GM19324 (cell line): ENCODE data around the gene SELENOM.

Experiments
- ATAC-seq: cut with Tn5 transposase; IDR thresholded peaks from one replicate; pipeline ENCODE4 v1.9.1; 2021; ENCODE audit warnings: mild to moderate bottlenecking, moderate library complexity; ENCODE audit not compliant: unreplicated experiment, low FRiP score

Gene SELENOM

GRCh38 chr22:31093086-31093850 is 14.1 kb downstream of the SELENOM start:
- no peak for ATAC-seq

- no peak for ATAC-seq
These were observed 15.2 kb downstream of the SELENOM start for GRCh38 chr22:31092161-31092560.

GRCh38 chr22:31091106-31091975 is 16.0 kb downstream of the SELENOM start:
- no peak for ATAC-seq

DNA sequence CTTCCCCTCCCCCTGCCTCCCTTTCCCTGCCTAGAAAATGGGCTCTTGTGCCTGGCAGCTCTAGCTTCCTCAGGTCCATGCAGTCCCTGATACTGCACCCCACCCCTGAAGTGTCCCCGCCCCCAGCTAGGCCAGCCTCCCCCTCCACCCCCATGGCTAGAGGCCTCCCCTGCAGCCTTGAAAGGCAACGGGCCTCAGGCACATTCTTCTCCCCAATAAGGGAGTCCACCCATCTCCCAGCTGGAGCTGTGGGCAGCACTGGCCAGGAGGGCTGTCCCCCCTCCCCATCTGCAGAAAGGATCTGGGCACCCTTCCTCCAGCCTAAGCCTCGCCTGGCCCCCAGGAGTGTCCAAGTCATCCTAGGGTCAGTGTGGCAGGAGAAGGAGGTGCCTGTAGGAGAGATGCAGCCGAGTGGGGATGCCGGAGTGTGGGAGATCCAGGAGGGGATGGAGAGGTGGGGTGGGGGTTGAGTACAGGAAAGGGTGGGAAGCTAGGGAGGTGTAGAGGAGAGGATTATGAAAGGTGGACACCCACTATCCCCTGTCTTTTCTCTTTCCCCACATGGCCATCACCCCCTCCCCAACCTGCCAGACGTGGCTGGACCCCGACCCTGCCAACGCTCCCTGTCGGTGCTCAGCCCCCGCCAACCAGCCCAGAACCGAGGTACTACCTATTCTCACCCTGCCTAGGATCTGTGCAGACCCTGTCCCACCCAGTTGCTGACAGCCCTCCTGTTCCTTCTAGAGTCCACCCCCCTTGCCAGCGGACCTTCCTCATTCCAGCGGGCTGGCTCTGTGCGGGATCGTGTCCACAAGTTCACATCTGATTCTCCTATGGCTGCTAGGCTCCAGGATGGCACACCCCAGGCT is 16.9 kb downstream of the SELENOM start:
- no peak for ATAC-seq

DNA sequence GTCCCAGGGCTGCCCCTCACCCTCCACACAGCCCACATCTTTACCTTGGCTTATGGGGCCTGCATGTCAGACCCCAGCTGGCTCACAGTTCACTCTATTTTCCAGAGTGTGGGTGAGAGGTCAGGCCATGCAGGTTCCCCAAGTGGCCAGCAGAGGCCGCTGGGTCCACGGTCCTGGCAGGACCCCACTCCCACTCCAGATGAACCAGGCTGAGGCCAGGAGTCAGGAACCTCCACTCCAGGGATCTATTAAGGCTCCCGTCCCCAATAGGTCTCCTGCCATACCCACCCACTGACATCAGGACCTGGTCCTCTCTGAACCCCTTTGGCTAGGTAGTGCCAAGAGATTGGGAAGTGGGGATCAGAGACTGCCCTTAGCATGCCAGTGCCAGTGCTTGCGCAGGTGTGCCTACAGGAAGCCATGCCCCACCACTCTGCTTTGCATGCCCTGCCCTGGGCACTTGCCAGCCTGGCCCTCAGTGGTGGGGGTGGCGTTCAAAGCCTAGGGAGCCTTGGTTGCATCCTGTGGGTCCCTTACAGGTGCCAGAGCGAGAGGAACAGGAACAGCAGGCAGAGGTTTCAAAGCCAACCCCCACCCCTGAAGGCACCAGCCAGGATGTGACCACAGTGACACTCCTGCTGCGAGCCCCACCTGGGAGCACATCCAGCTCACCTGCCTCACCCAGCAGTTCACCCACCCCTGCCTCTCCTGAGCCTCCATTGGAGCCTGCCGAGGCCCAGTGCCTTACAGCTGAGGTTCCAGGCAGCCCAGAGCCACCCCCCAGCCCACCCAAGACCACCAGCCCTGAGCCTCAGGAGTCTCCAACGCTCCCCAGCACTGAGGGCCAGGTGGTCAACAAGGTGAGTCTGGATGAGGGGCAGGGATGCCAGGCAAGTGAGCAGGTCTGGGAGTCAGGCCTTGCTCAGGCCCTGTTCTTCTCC is 17.9 kb downstream of the SELENOM start:
- no peak for ATAC-seq

GRCh38 chr22:31088233-31088986 is 19.0 kb downstream of the SELENOM start:
- ATAC-seq, result no peak

DNA sequence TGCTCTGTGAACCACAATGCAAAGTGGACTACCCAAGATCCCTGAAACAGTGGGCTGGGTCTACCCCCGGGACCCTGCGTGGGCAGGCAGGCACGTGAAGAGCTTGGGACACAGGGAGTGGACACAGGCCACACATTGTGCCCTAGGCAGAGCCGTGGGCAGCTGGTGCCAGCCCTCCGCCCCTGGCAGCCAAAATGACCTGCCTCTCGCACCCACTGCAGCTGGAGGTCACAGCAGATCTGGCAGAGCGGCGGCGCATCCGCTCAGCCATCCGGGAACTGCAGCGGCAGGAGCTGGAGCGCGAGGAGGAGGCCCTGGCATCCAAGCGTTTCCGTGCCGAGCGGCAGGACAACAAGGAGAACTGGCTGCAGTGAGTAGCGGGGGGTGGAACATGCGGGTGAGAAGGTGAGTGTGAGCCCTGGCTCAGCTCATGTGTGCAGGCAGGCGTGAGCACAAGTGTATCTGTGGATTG is 19.6 kb downstream of the SELENOM start:
- no peak for ATAC-seq

- no peak for ATAC-seq
These were observed 20.6 kb downstream of the SELENOM start for GRCh38 chr22:31086703-31087330.

DNA sequence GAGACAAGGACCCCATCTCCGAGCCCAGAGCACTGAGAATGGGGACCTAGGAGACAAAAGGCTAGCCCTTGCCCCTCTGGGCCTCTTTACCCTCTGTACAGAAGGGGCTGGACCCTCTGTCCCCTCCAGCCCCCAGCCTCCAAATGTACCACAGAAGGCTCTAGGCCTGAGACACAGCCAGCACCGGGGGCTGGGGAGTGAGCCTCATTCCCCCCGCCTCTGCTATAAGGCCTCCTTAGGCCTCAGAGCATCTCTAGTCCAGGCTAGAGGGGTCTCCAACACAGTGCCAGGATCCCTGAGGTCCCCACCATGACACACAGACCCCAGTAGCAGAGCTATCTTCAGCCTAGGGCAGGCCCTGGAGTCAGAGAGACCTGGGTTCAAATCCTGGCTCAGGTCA is 21.4 kb downstream of the SELENOM start:
- no peak for ATAC-seq

DNA sequence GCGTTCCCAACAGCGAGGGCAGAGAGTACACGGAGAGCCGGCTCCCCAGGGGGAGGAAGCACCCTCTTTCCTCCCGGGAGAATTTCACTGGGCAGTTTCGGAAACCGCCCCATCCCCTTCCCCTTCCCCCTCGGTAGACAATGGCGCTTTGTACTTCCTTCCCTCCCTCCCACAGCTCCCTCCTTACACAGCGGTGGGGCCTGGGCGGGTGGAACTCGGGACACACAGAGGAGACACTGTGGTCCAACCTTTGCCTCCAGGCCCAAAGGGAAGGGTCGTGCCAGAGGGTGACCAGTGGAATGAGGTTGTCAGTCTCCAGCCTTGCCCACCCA is 21.9 kb downstream of the SELENOM start:
- ATAC-seq, result no peak

DNA sequence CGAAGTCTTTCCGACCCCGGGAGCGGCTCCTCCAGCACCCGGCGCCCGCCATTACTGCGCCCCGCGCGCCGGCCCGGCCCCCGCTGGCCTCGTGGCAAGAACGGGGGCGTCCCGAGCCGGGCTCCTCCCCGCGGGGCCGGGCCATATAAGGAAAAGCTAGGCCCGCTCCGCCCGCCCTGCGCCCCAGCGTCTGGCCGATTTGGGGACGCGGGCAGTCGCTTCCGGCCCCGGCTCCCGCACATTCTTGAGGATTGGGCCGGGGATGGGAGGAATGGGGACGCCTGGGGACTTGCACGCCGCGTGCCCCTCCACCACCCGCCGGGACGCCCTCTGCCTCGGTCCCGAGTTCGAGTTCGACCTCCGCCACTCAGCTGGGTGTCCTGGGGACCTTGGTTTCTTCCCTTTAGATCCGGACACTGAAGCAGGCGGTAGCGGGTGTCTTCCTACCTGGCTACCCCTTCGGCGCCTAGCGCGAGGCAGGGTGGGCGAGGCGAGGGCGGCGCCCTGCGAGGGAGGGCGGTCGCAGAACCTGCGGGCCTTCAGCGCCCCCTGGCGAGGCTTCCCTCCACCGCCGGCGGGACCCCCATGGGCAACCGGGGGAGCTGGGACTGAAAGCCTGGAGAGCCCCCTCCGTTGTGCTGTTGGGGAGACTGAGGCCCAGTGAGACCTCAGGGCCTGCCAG is 22.4 kb downstream of the SELENOM start:
- peak; percentile 58 for ATAC-seq

DNA sequence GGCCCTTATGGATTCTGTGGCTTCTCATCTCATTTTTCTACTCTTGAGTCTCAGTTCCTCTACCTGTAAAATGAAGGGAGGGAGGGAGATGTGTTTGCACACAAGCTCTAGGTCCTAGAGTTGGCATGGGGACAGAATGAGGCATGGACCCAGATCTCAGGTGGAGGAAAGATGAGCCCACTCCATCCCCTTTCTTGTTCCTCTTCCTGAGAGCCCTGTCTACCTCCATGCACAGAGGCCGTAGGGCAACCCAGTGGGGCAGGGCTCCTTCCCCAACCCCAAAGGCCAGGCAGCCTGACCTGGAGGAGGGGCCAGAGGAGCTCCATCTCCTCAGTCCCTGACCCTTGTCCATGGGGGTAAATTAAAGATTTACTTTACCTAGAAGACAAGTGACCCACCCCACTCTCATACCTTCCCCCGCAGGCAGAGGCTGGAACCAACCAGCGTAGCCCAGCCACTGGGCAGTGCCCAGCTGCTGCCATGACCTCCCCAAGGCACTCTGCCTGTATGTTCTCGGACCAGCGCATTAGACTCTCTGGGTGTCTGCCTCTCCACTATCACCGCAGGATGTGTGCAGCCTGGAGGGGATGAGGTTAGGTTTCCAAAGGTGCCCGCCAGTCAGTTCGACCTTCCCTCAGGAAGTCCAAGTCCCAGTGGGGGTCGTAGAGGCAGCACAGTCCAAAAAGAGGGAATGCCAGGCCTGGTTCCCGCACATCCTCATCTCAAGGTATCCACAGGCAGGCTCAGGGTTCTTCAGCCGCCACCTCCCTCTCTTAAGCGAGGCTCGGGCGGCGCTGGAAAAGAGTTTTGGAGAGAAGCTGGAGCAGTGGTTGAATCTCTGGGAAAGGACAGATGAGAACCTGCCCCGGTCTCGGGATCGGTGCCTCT is 23.2 kb downstream of the SELENOM start:
- ATAC-seq, result peak; percentile 6

GRCh38 chr22:31083377-31083768 is 24.0 kb downstream of the SELENOM start:
- no peak for ATAC-seq

GRCh38 chr22:31082606-31083376 is 24.6 kb downstream of the SELENOM start:
- no peak for ATAC-seq

DNA sequence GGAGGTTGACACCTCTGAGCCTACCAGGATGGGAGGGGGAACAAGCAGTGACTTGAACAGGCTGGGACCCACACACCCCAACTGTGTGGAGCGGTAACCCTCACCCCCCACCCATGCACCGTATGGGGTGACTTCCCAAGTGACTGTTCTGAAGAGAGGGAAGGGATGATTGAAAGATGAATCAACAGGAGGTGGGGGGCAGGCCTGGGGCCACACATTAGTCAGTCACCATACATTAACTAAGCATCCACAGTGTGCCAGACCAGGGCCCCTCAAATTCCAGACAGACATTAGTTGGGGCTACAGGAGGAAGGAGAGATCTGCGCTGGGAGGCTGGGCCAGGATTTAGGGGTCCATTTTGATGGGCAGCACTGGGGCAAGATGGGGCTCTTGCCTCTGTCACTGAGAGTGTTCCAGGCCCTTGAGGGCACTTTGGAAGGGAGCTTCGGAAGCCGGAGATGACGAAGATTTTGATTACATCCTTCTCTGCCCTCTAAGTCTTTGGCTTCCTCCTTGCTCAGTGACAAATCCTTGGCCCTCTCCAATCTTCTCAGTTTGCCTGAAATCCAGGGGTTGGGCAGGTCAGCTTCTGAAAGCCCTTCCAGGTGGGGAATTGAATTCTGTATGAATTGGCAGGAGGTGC is 25.3 kb downstream of the SELENOM start:
- ATAC-seq, result no peak
